ENCODE results near the gene PSMA5. TPM values are rescaled to one million over a fixed set of nuclear protein-coding genes. Genes with fewer than 3 reads are reported as not detected.
"Not testable (repeated sequence)": the region's sequence is repeated elsewhere in the genome, so short reads cannot be mapped to it uniquely, and the experiment has no call there.

The PSMA5 gene
- total RNA-seq (2014; rRNA removed), result 46.8 and 47.8 TPM in 2 replicates
- polyA plus RNA-seq (2012), result 93.3 TPM

GRCh38 chr1:109426281-109427170 lies at the start of gene PSMA5:
PSMA5 (minus strand) TSS chr1:109426448; CDS start chr1:109426330, 118 bp downstream.
- peak; percentile 99 for DNase-seq (ENCODE audit: low read depth)

GRCh38 chr1:109475261-109475660 lies 49.0 kb upstream of the PSMA5 start:
- no peak for DNase-seq (ENCODE audit: low read depth)

- no peak for DNase-seq (ENCODE audit: low read depth)
These were observed 48.4 kb upstream of the PSMA5 start for GRCh38 chr1:109474697-109475096.

- not testable (repeated sequence) for DNase-seq (ENCODE audit: low read depth)
These were observed 47.2 kb upstream of the PSMA5 start for GRCh38 chr1:109473284-109474057.

- no peak for DNase-seq (ENCODE audit: low read depth)
These were observed 46.5 kb upstream of the PSMA5 start for GRCh38 chr1:109472779-109473178.

- DNase-seq (ENCODE audit: low read depth), result no peak
These were observed 44.0 kb upstream of the PSMA5 start for GRCh38 chr1:109470245-109470644.

GRCh38 chr1:109468903-109469302 lies 42.7 kb upstream of the PSMA5 start:
- no peak for DNase-seq (ENCODE audit: low read depth)

GRCh38 chr1:109468061-109468460 lies 41.8 kb upstream of the PSMA5 start:
- DNase-seq (ENCODE audit: low read depth), result no peak

GRCh38 chr1:109467301-109467777 lies 41.1 kb upstream of the PSMA5 start:
- no peak for DNase-seq (ENCODE audit: low read depth)

- DNase-seq (ENCODE audit: low read depth), result no peak
These were observed 40.4 kb upstream of the PSMA5 start, which contains the start of gene SYPL2 for GRCh38 chr1:109466452-109467300. SYPL2 (plus strand) TSS chr1:109466546; CDS start chr1:109466844, 298 bp downstream.

- DNase-seq (ENCODE audit: low read depth), result no peak
These were observed 39.8 kb upstream of the PSMA5 start for GRCh38 chr1:109466125-109466451.

GRCh38 chr1:109457819-109458218 lies 31.6 kb upstream of the PSMA5 start:
- DNase-seq (ENCODE audit: low read depth), result no peak

GRCh38 chr1:109454497-109455133 lies 28.4 kb upstream of the PSMA5 start:
- DNase-seq (ENCODE audit: low read depth), result no peak

- DNase-seq (ENCODE audit: low read depth), result no peak
These were observed 21.3 kb upstream of the PSMA5 start for GRCh38 chr1:109447524-109447923.

- DNase-seq (ENCODE audit: low read depth), result not testable (repeated sequence)
These were observed 19.9 kb upstream of the PSMA5 start for GRCh38 chr1:109445949-109446695.

- no peak for DNase-seq (ENCODE audit: low read depth)
These were observed 18.1 kb upstream of the PSMA5 start for GRCh38 chr1:109444346-109444745.

GRCh38 chr1:109443476-109443875 lies 17.2 kb upstream of the PSMA5 start:
- DNase-seq (ENCODE audit: low read depth), result no peak

GRCh38 chr1:109441069-109441468 lies 14.8 kb upstream of the PSMA5 start:
- DNase-seq (ENCODE audit: low read depth), result peak; percentile 48

GRCh38 chr1:109438798-109439297 lies 12.6 kb upstream of the PSMA5 start:
- peak; percentile 96 for DNase-seq (ENCODE audit: low read depth)

- no peak for DNase-seq (ENCODE audit: low read depth)
These were observed 8.2 kb upstream of the PSMA5 start for GRCh38 chr1:109434484-109434883.

Measured in LHCN-M2 (cell line).